ENCODE results near the gene TNFRSF8.
A peak's percentile ranks its signal among the peaks of the same experiment; 100 is the strongest.

TNFRSF8 gene

DNA sequence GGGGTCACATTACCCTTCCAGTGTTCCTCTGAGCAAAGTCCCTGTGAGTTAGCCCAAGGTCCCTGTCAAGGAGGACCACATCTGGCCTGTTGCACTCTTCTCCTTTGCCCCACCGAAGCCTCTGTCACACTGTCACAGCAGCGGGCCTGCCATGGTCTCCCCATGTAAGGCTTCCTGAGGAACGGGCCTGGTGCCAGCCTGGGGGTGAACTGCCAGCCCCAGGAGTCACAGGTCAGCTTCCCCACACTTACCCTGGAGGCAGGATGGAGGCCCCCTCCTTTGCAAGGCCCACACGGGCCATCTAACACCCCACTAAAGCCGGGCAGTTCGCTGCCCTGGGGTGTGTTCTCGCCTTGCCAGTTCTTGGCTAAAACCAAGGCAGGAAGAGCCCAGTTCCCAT, 117.8 kb downstream of the TNFRSF8 start:
- TF ChIP-seq CTCF (IDR thresholded peaks at IDR 0.05; ENCODE audit: borderline replicate concordance, control extremely low read depth, extremely low read depth, insufficient read depth, missing control alignments): no peak
- no peak for DNase-seq (ENCODE audit: low spot score)
- in situ Hi-C loops (cut with MboI; ENCODE audit: low sequenced_read_pairs, unreplicated experiment): no loop called here

DNA sequence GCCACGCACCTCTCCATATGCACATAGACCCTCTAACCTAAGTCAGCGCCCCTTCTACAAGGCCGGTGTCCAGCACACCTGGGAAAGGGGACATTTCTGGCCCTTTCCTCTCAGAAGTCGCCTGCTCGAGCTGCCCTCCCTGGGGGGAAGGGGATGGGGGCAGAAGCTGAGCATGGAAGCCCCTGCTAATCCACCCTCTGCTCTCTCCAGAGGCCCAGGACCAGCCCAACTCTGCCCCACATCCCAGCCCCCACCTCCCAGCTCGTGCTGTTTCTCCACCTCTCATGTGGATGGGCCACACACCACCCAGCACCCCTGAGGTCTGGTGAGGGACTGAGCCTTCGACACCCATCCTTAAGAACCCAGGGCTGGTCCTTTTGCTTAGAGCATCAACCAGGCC, 118.5 kb downstream of the TNFRSF8 start:
- no peak for TF ChIP-seq CTCF (IDR thresholded peaks at IDR 0.05; ENCODE audit: borderline replicate concordance, control extremely low read depth, extremely low read depth, insufficient read depth, missing control alignments)
- DNase-seq (ENCODE audit: low spot score): no peak
- in situ Hi-C loops (cut with MboI; ENCODE audit: low sequenced_read_pairs, unreplicated experiment): no loop called here

DNA sequence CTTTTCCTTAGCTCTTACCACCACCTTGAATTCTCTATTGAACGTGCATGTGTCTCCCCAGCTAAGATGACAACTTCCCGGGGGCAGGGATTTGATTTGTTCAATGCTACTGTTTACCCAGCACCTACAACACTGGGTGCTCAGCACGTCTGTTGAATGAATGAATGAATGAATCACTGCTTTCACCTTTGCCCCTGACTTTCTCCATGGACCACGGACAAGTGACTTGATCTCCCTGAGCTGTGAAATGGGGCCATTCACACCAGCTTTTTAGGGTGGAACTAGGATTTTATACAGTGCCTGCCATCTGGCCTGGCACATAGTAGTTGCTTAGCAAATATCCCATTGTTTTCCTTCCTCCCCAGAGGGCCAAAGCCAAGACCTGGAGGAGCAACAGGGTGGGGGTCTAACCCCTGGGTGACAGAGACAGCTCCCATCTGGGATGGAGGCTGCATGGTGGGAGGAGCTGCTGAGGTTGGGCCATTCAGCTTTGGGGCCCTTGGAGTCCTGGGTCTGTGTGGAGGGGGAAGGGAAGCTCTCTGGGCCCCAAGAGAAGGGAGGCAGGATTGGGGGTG, 119.4 kb downstream of the TNFRSF8 start:
- TF ChIP-seq CTCF (IDR thresholded peaks at IDR 0.05; ENCODE audit: borderline replicate concordance, control extremely low read depth, extremely low read depth, insufficient read depth, missing control alignments): no peak
- no peak for DNase-seq (ENCODE audit: low spot score)
- in situ Hi-C loops (cut with MboI; ENCODE audit: low sequenced_read_pairs, unreplicated experiment): no loop called here

- no peak for TF ChIP-seq CTCF (IDR thresholded peaks at IDR 0.05; ENCODE audit: borderline replicate concordance, control extremely low read depth, extremely low read depth, insufficient read depth, missing control alignments)
- no peak for DNase-seq (ENCODE audit: low spot score)
- in situ Hi-C loops (cut with MboI; ENCODE audit: low sequenced_read_pairs, unreplicated experiment): no loop called here
These were observed 120.1 kb downstream of the TNFRSF8 start for GRCh38 chr1:12183095-12183794.

DNA sequence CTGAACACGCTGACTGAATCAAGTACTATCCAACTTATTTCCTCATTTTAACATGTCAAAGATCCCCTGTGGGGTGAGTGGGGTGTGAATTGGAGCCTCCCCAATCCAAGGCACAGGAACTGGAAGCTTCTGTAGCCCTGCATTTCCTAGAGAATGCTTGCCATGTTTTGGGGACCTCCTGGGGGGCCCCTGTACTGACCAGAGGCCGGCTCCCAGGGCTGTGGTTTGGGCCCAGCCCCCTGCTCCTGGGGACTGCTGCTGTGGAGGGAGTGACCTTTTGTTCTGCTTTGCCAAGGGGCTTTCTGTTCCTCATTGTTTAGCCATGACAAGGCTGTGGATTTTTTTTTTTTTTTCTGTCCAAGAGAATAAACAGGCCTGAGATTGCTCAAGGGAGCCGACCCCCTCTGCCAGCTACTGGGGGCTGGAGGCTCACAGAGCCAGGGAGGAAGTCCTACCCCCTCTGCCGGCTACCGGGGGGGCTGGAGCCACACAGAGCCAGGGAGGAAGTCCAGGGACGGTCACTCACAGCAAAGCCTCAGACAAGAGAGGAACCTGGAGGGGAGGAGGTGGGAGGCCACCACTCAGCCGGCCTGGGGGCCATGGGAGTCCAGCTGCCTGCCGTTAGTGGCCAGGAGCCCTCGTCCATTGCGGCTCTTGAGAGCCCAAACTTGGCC, 121.0 kb downstream of the TNFRSF8 start:
- in situ Hi-C loops (cut with MboI; ENCODE audit: low sequenced_read_pairs, unreplicated experiment): no loop called here
- peak; percentile 64 for DNase-seq (ENCODE audit: low spot score)

More for the DNA sequence above, 121.0 kb downstream of the TNFRSF8 start:
- no peak for TF ChIP-seq CTCF (IDR thresholded peaks at IDR 0.05; ENCODE audit: borderline replicate concordance, control extremely low read depth, extremely low read depth, insufficient read depth, missing control alignments)

All from GM13976 (cell line).